Muscle layer of colon (tissue), 2 donors: Measurements from ENCODE around the gene A4GALT.

Experiments used
- H3K27ac ChIP-seq: one replicate; pipeline ENCODE4 v1.7.0; 2013; ENCODE audit warnings: low read depth, mild to moderate bottlenecking, low read length, moderate library complexity
- H3K27me3 ChIP-seq, 2 donors: one replicate each; pipeline ENCODE4 v1.7.0; 2013; ENCODE audit warnings: low read length in 2 of 2, mild to moderate bottlenecking in 2 of 2; ENCODE audit not compliant: insufficient read depth in 2 of 2, control insufficient read depth in 1 of 2
- H3K36me3 ChIP-seq: one replicate; pipeline ENCODE4 v1.7.0; 2013; ENCODE audit warnings: mild to moderate bottlenecking, low read length; ENCODE audit not compliant: insufficient read depth
- H3K4me1 ChIP-seq: one replicate; pipeline ENCODE4 v1.7.0; 2013; ENCODE audit warnings: mild to moderate bottlenecking, low read length; ENCODE audit not compliant: insufficient read depth
- H3K4me3 ChIP-seq, 2 donors: one replicate each; pipeline ENCODE4 v1.7.0; 2013; ENCODE audit warnings: low read length in 2 of 2, low read depth in 1 of 2, mild to moderate bottlenecking in 1 of 2, moderate library complexity in 1 of 2
- H3K9ac ChIP-seq: one replicate; pipeline ENCODE4 v1.7.0; 2013; ENCODE audit warnings: low read length
- H3K9me3 ChIP-seq: one replicate; pipeline ENCODE4 v1.7.0; 2013; ENCODE audit warnings: mild to moderate bottlenecking, low read length
- donor health status: abdominal sarcoma.
- donor health status: Adenocarcinoma of cecum.

Gene A4GALT

DNA sequence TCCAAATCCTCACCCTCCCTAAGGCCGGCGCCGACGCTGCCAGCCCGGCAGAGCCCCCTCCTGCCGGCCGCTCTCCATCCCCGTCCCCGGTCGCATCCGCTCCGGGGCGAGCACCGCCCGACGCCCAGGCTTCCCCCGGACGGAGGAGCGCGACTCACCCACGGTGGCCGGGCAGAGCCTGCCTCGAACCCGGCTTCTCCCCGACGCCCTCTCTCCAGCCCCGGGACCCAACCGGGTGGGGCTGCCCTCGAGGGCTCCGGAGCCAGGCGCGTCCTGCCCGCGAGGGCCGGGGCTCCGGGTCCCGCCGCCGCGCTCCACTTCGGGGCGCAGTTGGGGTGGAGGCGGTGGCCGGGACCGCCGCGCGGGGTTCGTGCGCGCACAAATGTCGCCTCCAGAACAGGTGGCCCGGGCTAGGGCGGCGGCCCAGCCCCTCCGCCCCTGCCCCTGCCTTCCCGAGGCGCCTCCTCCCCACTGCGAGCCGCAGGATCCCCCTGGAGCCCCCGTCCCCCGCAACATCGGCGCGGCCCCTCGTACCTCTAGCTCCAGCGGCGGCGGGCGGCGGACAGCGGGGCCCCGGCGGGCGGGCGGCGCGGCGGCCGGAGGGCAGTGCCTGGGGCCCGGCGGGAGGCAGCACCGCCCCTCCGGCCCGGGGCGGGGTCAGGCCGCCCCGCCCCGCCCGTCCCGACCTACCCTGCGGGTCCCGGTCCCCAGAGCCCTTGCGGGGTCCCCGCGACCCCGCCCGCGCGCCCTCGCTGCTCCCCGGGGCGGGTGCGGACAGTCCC lies at the start of gene A4GALT:
TSS of gene A4GALT (minus strand) at position 608 of the 782 bp plus-strand sequence. CDS start 26,919 bp downstream, outside the sequence.
- Histone ChIP-seq H3K9me3 (no peaks in the 10 kb centered on the region), H3K9ac (peak within 1 kb of the TSS; percentile 71), H3K27ac (peak within 1 kb of the TSS; percentile 92), H3K27me3 (no peaks in the 10 kb centered on the region), H3K36me3 (no peaks in the 10 kb centered on the region), H3K4me1 (peaks cover 29% of the 10 kb centered on the region), H3K4me3 (peak within 1 kb of the TSS; percentile 65 to 82)

GRCh38 chr22:42770448-42770726 lies 49.7 kb upstream of the A4GALT start:
- Histone ChIP-seq H3K9me3 (no peaks in the 10 kb centered on the region), H3K27ac (no peak overlapping the region), H3K27me3 (no peaks in the 10 kb centered on the region), H3K4me1 (no peaks in the 10 kb centered on the region), H3K9ac (no peak overlapping the region), H3K36me3 (no peaks in the 10 kb centered on the region), H3K4me3 (peak overlapping the region in 1 of 2 donors; percentile 38)

- Histone ChIP-seq H3K4me1 (no peaks in the 10 kb centered on the region), H3K27ac (no peak overlapping the region), H3K9ac (no peak overlapping the region), H3K27me3 (no peaks in the 10 kb centered on the region), H3K9me3 (no peaks in the 10 kb centered on the region), H3K4me3 (peak overlapping the region; percentile 27 to 38), H3K36me3 (no peaks in the 10 kb centered on the region)
Observed at GRCh38 chr22:42769574-42770447, 49.1 kb upstream of the A4GALT start.

DNA sequence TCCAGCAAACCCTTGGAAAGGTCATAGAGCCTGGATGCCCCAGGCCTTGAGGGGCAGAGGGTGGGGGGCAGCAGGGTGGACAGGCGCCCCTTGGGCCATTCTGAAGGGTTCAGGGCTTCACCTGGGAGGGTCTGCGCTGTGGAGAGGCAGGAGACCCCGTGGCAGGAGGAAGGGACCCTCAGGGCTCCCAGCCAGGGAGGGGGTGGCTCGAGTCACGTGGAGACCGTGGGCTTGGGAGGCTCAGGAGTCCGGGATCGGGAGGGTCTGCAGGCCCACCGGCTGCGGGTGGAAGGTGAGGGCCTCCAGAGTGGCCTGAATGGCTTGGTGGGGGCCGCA lies 48.5 kb upstream of the A4GALT start:
- Histone ChIP-seq H3K9me3 (no peaks in the 10 kb centered on the region), H3K9ac (no peak overlapping the region), H3K27ac (no peak overlapping the region), H3K4me1 (no peaks in the 10 kb centered on the region), H3K4me3 (no peak overlapping the region), H3K36me3 (no peaks in the 10 kb centered on the region), H3K27me3 (no peaks in the 10 kb centered on the region)

- no peak overlapping the region for H3K9ac ChIP-seq
- H3K27me3 ChIP-seq: no peaks in the 10 kb centered on the region
- no peak overlapping the region for H3K4me3 ChIP-seq
- no peaks in the 10 kb centered on the region for H3K36me3 ChIP-seq
- no peak overlapping the region for H3K27ac ChIP-seq
- H3K4me1 ChIP-seq: no peaks in the 10 kb centered on the region
- no peaks in the 10 kb centered on the region for H3K9me3 ChIP-seq
Observed at GRCh38 chr22:42768385-42769035, 47.8 kb upstream of the A4GALT start.

- H3K9me3 ChIP-seq: no peaks in the 10 kb centered on the region
- H3K36me3 ChIP-seq: no peaks in the 10 kb centered on the region
- no peak overlapping the region for H3K4me3 ChIP-seq
- no peaks in the 10 kb centered on the region for H3K4me1 ChIP-seq
- H3K9ac ChIP-seq: no peak overlapping the region
- H3K27me3 ChIP-seq: no peaks in the 10 kb centered on the region
- H3K27ac ChIP-seq: no peak overlapping the region
Observed at GRCh38 chr22:42766860-42767259, 46.2 kb upstream of the A4GALT start.

DNA sequence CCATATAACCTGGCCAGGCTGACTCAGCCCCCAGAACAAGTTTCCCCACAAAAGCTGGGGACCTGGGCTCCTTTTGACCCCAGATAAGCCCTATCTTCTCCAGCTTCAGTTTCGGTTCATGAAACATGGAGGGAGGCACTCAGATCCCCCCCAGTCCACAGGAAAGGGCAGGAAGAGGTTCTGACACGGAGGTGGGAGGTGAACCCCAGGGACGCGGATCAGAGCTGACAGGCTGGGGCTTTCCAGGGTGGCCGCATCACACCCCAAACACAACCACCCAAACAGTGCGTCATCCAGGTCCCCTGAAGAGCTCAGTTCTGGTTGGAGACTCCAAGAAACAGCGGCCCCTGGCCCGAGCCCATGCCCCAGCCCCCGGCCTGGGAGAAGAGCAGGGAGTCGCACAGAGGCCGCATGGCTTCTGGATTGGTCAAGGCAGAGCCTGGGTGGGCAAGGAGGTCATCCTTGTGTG lies 44.3 kb upstream of the A4GALT start:
- H3K4me1 ChIP-seq: no peaks in the 10 kb centered on the region
- H3K4me3 ChIP-seq: no peak overlapping the region
- no peak overlapping the region for H3K27ac ChIP-seq
- no peaks in the 10 kb centered on the region for H3K9me3 ChIP-seq
- H3K36me3 ChIP-seq: no peaks in the 10 kb centered on the region
- H3K27me3 ChIP-seq: no peaks in the 10 kb centered on the region
- H3K9ac ChIP-seq: no peak overlapping the region

GRCh38 chr22:42763965-42764480 lies 43.4 kb upstream of the A4GALT start:
- Histone ChIP-seq H3K27ac (no peak overlapping the region), H3K9me3 (no peaks in the 10 kb centered on the region), H3K9ac (no peak overlapping the region), H3K4me1 (no peaks in the 10 kb centered on the region), H3K4me3 (no peak overlapping the region), H3K36me3 (no peaks in the 10 kb centered on the region), H3K27me3 (no peaks in the 10 kb centered on the region)

DNA sequence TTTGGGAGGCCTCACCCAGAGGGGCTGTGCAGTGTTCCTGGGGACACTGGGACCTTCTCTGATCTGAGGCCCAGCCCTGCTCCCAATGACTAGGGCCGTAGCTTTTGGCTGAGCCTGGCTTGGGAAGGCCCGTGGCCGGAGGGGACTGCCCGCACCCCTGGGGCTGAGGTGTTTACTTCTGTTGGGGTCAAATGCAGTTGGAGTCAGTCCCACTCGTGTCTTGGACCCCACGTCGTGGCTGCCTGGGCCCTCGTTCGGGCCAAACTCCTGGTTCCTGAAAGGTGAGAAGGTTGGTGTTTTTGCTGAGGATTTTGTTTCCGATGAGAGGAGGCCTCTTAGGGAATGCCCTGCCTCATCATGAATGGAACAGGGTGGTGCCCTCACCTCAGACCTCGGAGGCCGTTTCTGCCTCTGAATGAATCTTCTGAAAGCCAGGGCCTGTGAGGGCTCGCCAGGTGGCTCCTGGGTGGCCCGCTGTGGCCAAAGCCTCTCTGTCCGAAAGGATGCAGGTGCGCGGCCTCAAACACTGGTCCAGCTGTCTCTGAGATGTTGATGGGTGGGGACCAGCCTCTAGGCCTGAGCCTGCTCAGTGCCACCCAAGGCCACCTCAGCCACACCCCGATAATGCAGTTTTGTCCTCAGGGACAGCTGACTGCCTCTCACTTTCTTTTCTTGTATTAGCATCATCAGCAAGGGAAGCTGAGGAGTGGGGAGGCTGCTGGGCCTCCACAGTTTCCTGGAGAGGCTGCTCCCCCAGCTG lies 40.3 kb upstream of the A4GALT start:
- Histone ChIP-seq H3K36me3 (no peaks in the 10 kb centered on the region), H3K27me3 (no peaks in the 10 kb centered on the region), H3K27ac (no peak overlapping the region), H3K9ac (no peak overlapping the region), H3K4me1 (no peaks in the 10 kb centered on the region), H3K4me3 (no peak overlapping the region), H3K9me3 (no peaks in the 10 kb centered on the region)

DNA sequence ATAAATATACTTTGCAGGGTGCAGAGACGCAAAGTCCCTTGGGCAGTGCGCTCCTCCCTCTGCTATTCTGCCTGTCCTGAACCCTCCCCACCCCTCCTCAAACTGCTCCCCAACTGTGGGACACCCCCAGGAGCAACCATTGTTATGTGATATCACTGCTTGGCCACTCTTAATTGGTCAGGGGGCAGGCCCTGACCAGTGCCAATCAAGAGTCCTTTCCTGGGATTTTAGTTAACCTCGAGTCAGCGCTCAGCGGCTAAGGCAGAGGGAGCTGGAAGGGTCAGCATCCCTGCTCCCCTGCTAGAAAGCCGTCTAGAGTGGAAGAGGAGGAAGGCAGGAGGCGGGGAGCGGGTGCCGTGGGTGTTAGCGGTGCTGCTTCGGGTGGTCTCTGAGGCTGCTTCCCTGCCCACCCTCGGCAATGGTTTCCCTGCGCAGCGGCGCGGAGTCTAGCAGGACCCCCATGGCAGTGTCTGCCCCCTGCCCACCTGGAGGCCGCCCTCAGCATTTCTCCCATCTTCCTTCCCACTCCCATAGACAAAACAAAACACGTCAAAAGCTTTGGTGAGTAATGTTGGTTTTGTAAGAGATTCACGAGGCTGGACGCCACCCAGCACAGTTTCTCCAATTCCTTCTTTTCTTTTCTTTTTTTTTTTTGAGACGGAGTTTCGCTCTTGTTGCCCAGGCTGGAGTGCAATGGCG lies 38.4 kb upstream of the A4GALT start:
- H3K4me3 ChIP-seq: no peak overlapping the region
- no peaks in the 10 kb centered on the region for H3K36me3 ChIP-seq
- H3K27ac ChIP-seq: no peak overlapping the region
- no peak overlapping the region for H3K9ac ChIP-seq
- H3K4me1 ChIP-seq: no peaks in the 10 kb centered on the region
- H3K27me3 ChIP-seq: no peaks in the 10 kb centered on the region
- no peaks in the 10 kb centered on the region for H3K9me3 ChIP-seq
